ENCODE results near the gene NPAS3.

DNA sequence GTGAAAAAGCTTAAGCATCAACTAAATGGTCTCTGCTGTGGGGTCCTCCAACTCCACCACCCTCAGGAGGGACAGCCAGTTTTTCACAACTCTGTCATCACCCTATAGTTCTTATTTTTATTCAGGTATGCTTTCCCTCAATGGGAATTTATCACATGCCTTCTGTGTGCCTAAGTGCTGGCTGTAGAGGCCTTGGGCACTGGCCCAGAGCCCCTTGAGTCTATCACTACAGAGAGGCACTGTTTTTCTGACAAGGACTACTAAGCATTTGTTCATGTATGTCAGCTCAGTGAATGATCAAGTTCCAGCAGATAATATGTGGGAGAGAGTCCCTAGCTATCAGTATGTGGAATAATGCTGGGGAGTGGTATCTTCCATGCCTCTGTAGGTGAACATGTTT lies 463.9 kb downstream of the NPAS3 start:
- TF ChIP-seq POLR2A (IDR thresholded peaks at IDR 0.05) = no peak
- TF ChIP-seq, protein P1, sequence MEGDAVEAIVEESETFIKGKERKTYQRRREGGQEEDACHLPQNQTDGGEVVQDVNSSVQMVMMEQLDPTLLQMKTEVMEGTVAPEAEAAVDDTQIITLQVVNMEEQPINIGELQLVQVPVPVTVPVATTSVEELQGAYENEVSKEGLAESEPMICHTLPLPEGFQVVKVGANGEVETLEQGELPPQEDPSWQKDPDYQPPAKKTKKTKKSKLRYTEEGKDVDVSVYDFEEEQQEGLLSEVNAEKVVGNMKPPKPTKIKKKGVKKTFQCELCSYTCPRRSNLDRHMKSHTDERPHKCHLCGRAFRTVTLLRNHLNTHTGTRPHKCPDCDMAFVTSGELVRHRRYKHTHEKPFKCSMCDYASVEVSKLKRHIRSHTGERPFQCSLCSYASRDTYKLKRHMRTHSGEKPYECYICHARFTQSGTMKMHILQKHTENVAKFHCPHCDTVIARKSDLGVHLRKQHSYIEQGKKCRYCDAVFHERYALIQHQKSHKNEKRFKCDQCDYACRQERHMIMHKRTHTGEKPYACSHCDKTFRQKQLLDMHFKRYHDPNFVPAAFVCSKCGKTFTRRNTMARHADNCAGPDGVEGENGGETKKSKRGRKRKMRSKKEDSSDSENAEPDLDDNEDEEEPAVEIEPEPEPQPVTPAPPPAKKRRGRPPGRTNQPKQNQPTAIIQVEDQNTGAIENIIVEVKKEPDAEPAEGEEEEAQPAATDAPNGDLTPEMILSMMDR (IDR thresholded peaks at IDR 0.05) = no peak

All from uterus (tissue), 2 donors.